NK-92 (cell line): Measurements from ENCODE around the gene UTP14C.
"Not testable (repeated sequence)": the region's sequence is repeated elsewhere in the genome, so short reads cannot be mapped to it uniquely, and the experiment has no call there.

ENCODE experiments used
- DNase-seq: peaks from one replicate; lab custom pipeline; 2025; ENCODE audit not compliant: unreplicated experiment; lab: John Stamatoyannopoulos, UW

The UTP14C gene

GRCh38 chr13:52043675-52044074 is 19.2 kb downstream of the UTP14C start:
- DNase-seq = no peak

GRCh38 chr13:52047463-52047862 is 23.0 kb downstream of the UTP14C start:
- no peak for DNase-seq

- DNase-seq = no peak
These were observed 24.0 kb downstream of the UTP14C start for GRCh38 chr13:52048516-52048915.

- DNase-seq = no peak
These were observed 26.9 kb downstream of the UTP14C start for GRCh38 chr13:52051400-52051799.

- no peak for DNase-seq
These were observed 29.0 kb downstream of the UTP14C start for GRCh38 chr13:52053460-52053859.

GRCh38 chr13:52061064-52061463 is 36.6 kb downstream of the UTP14C start:
- DNase-seq = not testable (repeated sequence)

DNA sequence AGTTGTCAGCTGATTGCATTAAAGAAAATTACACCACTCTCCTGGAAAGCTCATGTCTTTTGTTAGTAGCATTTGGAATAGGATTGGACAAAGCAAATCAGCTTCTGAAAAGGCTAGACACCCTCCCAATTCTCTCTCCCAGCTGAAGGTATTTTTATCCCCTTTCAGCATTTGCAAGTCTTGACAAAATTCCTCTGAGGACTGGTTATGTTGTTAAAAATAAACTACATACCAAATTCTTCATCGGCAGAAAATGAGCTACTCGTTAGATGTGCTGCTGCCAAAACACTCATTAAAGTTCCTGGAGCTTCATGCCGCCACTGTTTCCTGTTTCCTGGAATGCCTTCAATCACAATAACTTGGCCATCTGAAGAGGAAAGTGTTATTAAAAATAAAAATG is 37.1 kb downstream of the UTP14C start:
- no peak for DNase-seq

DNA sequence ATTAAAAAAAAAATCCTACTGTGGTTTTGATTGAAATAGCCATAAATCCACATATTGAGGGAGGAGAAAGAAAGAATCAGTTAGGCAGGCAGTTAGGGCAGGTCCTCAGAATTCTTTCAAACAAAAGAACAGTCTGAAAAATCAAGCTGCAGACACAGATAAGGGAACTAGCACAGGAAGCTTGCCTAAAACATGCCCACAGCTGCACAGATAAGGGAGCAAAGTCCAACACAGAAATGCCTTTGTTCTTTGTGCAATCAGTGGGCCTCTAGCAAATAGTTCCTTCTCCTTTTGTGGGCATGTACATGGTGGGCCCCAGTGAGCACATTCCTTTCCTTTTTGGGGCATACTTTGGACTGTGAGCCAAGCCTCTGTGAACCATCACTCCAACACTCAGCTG is 42.7 kb downstream of the UTP14C start:
- DNase-seq = no peak

DNA sequence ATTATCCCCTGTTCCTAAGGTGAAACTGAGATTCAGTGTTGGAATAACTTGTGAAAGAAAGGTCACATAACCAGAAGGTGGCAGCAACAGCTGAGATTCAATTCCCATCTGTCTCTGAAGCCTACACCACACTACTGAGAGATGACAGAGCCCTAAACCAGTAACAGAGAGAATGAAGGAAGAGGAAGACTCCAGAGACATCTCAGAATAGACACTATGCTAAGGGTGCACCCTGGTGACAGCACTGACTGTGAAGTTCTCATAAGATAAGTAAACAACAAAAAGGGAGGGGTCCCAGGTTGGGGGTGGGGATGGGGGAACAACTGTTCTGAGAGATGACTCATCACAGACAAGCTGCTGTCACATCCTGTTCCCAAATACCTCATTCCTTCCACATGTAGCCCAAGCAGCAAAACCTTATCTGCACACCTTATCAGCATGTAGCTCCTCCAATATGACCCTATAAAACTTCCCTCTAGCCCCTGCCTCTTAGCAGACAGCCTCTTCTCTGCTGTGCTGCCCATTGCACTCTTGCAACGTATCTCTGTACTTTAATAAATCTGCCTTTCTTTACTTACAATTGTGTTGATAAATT is 46.5 kb downstream of the UTP14C start:
- DNase-seq = no peak
